SK-N-SH treated with all-trans-retinoic acid at 6 μM for 48 hours (cell line): ENCODE measurements around the gene CCT6B.

Experiments
- ATAC-seq: fragments of 200-7000 bp; cut with Tn5 transposase; 3 replicates; pipeline ENCODE4 v1.9.1; 2020; ENCODE audit warnings: mild to moderate bottlenecking, moderate library complexity
- ARNTL ChIP-seq: fragments of 450-650 bp; formaldehyde crosslinking; IDR thresholded peaks from 2 replicates; pipeline ENCODE4 v1.5.0; 2020; ENCODE audit warnings: low read depth, mild to moderate bottlenecking, moderate library complexity, borderline replicate concordance
- ESRRG ChIP-seq: fragments of 250-450 bp; sonication (Bioruptor Pico); IDR thresholded peaks from 2 replicates; pipeline ENCODE4 v1.6.1; 2021; ENCODE audit warnings: mild to moderate bottlenecking
- GLIS3 ChIP-seq: fragments of 250-450 bp; sonication (Bioruptor Pico); IDR thresholded peaks from 2 replicates; pipeline ENCODE4 v1.5.0; 2020; ENCODE audit warnings: mild to moderate bottlenecking, moderate library complexity
- ISL1 ChIP-seq: fragments of 250-450 bp; sonication (Bioruptor Pico); IDR thresholded peaks from 2 replicates; pipeline ENCODE4 v2.1.2; 2022; ENCODE audit warnings: mild to moderate bottlenecking, moderate library complexity
- OSR1 ChIP-seq: fragments of 250-450 bp; sonication (Bioruptor Pico); IDR thresholded peaks from 2 replicates; pipeline ENCODE4 v1.8.0; 2022; ENCODE audit warnings: moderate library complexity, mild to moderate bottlenecking, inconsistent platforms
- POU6F1 ChIP-seq: fragments of 250-450 bp; sonication (Bioruptor Pico); IDR thresholded peaks from 2 replicates; pipeline ENCODE4 v1.8.0; 2021; ENCODE audit warnings: low read depth, mild to moderate bottlenecking, moderate library complexity, borderline replicate concordance
- PPARA ChIP-seq: fragments of 250-450 bp; sonication (Bioruptor Pico); IDR thresholded peaks from 2 replicates; pipeline ENCODE4 v1.5.0; 2020; ENCODE audit warnings: mild to moderate bottlenecking, borderline replicate concordance
- RARB ChIP-seq: fragments of 250-450 bp; sonication (Bioruptor Pico); IDR thresholded peaks from 2 replicates; pipeline ENCODE4 v1.8.0; 2021; ENCODE audit warnings: mild to moderate bottlenecking, moderate library complexity
- SNAI2 ChIP-seq: fragments of 250-450 bp; sonication (Bioruptor Pico); IDR thresholded peaks from 2 replicates; pipeline ENCODE4 v1.5.0; 2020; ENCODE audit warnings: mild to moderate bottlenecking, moderate library complexity
- TCF4 ChIP-seq: fragments of 250-450 bp; sonication (Bioruptor Pico); IDR thresholded peaks from 2 replicates; pipeline ENCODE4 v1.8.0; 2021; ENCODE audit warnings: mild to moderate bottlenecking, moderate library complexity, borderline replicate concordance
- TSHZ2 ChIP-seq: fragments of 250-450 bp; sonication (Bioruptor Pico); IDR thresholded peaks from 2 replicates; pipeline ENCODE4 v1.5.0; 2020; ENCODE audit warnings: mild to moderate bottlenecking, moderate library complexity
- ZC3H10 ChIP-seq: fragments of 250-450 bp; sonication (Bioruptor Pico); IDR thresholded peaks from 2 replicates; pipeline ENCODE4 v1.5.1; 2021; ENCODE audit warnings: mild to moderate bottlenecking, moderate library complexity
- ZFP3 ChIP-seq: fragments of 250-450 bp; sonication (Bioruptor Pico); IDR thresholded peaks from 2 replicates; pipeline ENCODE4 v1.5.0; 2020; ENCODE audit warnings: mild to moderate bottlenecking, moderate library complexity
- ZFP30 ChIP-seq: fragments of 450-650 bp; formaldehyde crosslinking; IDR thresholded peaks from 2 replicates; pipeline ENCODE4 v1.5.0; 2022; ENCODE audit warnings: mild to moderate bottlenecking, moderate library complexity
- ZNF565 ChIP-seq: fragments of 450-650 bp; formaldehyde crosslinking; conservative IDR thresholded peaks from 2 replicates; pipeline ENCODE4 v1.5.0; 2020; ENCODE audit warnings: low read depth, mild to moderate bottlenecking, moderate library complexity
- ZNF70 ChIP-seq: fragments of 450-650 bp; formaldehyde crosslinking; IDR thresholded peaks from 2 replicates; pipeline ENCODE4 v1.5.0; 2020; ENCODE audit warnings: mild to moderate bottlenecking, moderate library complexity
- ZNF8 ChIP-seq: fragments of 450-650 bp; formaldehyde crosslinking; IDR thresholded peaks from 2 replicates; pipeline ENCODE4 v1.5.0; 2020; ENCODE audit warnings: mild to moderate bottlenecking, moderate library complexity
- TF ChIP-seq, protein P1 (sequence below): fragments of 250-450 bp; sonication (Bioruptor Pico); IDR thresholded peaks from 2 replicates; pipeline ENCODE4 v1.5.1; 2020; ENCODE audit warnings: low read depth, mild to moderate bottlenecking, moderate library complexity
- TF ChIP-seq, protein P2 (sequence below): fragments of 250-450 bp; sonication (Bioruptor Pico); IDR thresholded peaks from 2 replicates; pipeline ENCODE4 v1.5.1; 2021; ENCODE audit warnings: mild to moderate bottlenecking, moderate library complexity

CCT6B gene

DNA sequence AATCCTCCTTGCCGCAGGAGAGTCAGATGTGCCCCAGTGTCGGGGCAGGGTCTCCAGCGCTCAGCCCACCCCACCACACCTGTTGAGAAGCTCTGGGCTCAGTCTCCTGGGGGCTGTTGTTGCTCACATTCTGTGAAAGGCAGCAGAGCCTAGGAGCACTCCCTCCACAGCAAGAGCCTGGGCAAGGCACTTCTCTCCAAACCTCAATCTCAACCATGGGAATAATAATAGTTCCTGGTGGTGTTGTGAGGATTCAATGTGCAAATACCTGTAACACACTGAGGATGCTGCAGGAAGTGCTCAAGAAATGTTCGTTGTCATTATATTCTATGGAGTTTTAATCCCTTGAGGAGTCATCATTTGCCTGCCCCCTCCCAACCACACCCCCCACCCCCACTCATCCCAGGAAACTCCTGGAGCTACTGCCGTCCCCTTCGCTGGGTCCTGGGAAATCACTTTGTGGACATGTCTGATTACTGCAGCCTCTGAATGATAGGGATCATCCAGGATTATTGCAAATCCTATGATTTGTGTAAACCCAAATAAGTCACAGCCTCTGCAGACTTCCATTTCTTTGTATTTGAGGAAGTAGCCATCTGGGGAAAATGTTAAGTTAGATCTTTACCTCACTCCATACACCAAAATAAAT, 61.5 kb downstream of the CCT6B start:
- TF ChIP-seq TCF4 (CRISPR knock-in tag) (no peak), POU6F1 (no peak), ISL1 (CRISPR knock-in tag) (no peak), ARNTL (no peak), TSHZ2 (CRISPR knock-in tag) (no peak), PPARA (no peak), ZFP30 (CRISPR knock-in tag) (no peak), ZFP3 (CRISPR knock-in tag) (no peak)
- TF ChIP-seq, protein P1, sequence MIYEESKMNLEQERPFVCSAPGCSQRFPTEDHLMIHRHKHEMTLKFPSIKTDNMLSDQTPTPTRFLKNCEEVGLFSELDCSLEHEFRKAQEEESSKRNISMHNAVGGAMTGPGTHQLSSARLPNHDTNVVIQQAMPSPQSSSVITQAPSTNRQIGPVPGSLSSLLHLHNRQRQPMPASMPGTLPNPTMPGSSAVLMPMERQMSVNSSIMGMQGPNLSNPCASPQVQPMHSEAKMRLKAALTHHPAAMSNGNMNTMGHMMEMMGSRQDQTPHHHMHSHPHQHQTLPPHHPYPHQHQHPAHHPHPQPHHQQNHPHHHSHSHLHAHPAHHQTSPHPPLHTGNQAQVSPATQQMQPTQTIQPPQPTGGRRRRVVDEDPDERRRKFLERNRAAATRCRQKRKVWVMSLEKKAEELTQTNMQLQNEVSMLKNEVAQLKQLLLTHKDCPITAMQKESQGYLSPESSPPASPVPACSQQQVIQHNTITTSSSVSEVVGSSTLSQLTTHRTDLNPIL (CRISPR knock-in tag), result no peak
- ATAC-seq, result no peak

GRCh38 chr17:34895383-34895782, 65.9 kb downstream of the CCT6B start:
- TF ChIP-seq ISL1 (CRISPR knock-in tag), result no peak
- no peak for TF ChIP-seq ESRRG
- no peak for TF ChIP-seq ZNF70 (CRISPR knock-in tag)
- TF ChIP-seq ZC3H10, result no peak
- TF ChIP-seq TSHZ2 (CRISPR knock-in tag), result no peak
- TF ChIP-seq ARNTL, result no peak
- TF ChIP-seq RARB (CRISPR knock-in tag), result no peak
- TF ChIP-seq, all 23 proteins: peak for 0
- no peak for ATAC-seq

DNA sequence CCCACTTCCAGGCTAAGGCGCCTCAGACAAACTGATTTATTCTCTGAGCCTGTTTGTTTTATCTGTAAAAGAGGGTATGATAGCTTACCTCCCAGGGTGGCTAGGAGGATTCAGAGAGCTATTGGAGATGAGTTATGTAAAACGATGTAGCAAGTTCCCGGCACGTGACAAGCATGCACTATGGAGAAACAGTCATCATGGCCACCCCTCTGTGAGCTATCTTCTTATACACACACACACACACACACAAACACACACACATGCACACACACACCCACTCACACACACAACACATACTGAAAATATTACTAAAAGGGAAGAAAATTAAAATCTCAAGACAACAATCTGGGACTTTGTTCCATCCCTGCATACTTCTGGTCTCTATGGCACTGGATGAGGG, 66.3 kb downstream of the CCT6B start:
- no peak for TF ChIP-seq SNAI2
- TF ChIP-seq, protein P1 (CRISPR knock-in tag), result no peak
- no peak for TF ChIP-seq RARB (CRISPR knock-in tag)
- TF ChIP-seq ZNF8 (CRISPR knock-in tag), result no peak
- TF ChIP-seq OSR1, result no peak
- TF ChIP-seq ZNF565 (CRISPR knock-in tag), result no peak
- no peak for TF ChIP-seq GLIS3 (CRISPR knock-in tag)
- no peak for TF ChIP-seq PPARA
- TF ChIP-seq ESRRG, result no peak
- TF ChIP-seq, protein P2, sequence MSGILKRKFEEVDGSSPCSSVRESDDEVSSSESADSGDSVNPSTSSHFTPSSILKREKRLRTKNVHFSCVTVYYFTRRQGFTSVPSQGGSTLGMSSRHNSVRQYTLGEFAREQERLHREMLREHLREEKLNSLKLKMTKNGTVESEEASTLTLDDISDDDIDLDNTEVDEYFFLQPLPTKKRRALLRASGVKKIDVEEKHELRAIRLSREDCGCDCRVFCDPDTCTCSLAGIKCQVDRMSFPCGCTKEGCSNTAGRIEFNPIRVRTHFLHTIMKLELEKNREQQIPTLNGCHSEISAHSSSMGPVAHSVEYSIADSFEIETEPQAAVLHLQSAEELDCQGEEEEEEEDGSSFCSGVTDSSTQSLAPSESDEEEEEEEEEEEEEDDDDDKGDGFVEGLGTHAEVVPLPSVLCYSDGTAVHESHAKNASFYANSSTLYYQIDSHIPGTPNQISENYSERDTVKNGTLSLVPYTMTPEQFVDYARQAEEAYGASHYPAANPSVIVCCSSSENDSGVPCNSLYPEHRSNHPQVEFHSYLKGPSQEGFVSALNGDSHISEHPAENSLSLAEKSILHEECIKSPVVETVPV (CRISPR knock-in tag), result no peak
- ATAC-seq, result no peak
